HG03095 (cell line): Measurements from ENCODE around the gene ATG101.
A peak's percentile ranks its signal among the peaks of the same experiment; 100 is the strongest.

Experiments
- ATAC-seq: cut with Tn5 transposase; IDR thresholded peaks from one replicate; pipeline ENCODE4 v1.9.1; 2021; ENCODE audit warnings: moderate library complexity; ENCODE audit not compliant: unreplicated experiment

Gene ATG101

DNA sequence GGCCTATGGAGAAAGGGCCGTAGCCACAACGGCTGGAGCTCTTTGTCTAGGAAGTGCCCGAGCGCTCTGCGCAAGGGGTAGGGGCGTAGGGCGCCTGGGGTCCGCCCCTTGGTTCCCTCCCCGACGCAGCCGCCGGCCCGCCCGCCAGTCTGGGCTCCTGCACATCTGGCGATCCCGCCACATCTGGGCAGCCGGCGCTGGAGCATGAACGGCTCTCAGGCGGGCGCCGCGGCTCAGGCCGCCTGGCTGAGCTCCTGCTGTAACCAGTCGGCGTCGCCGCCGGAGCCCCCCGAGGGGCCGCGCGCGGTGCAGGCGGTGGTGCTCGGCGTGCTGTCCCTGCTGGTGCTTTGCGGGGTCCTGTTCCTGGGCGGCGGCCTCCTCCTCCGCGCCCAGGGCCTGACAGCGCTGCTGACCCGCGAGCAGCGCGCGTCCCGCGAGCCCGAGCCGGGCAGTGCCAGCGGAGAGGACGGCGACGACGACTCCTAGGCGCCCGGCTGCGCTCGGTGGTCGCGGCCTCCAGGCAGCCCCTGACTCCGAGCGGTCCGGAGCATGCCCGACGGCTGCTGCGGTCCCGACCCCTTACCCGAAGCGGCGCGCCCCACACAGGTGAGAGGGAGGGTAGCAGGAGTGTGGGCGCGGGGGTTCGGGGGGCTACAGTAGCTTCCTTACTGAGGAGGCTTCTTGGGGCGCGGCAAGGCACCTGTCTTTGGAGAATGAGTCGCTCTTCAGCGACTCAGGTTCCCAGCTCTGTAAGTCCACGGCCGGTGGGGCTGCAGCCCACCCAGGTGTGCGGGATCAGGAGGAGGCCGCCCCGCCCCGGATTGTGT is 10.0 kb downstream of the ATG101 start, which contains the start of gene SMIM41:
TSS of gene SMIM41 (plus strand) at position 129 of the 827 bp plus-strand sequence. CDS start at position 205, 76 bp downstream.
- ATAC-seq = no peak

DNA sequence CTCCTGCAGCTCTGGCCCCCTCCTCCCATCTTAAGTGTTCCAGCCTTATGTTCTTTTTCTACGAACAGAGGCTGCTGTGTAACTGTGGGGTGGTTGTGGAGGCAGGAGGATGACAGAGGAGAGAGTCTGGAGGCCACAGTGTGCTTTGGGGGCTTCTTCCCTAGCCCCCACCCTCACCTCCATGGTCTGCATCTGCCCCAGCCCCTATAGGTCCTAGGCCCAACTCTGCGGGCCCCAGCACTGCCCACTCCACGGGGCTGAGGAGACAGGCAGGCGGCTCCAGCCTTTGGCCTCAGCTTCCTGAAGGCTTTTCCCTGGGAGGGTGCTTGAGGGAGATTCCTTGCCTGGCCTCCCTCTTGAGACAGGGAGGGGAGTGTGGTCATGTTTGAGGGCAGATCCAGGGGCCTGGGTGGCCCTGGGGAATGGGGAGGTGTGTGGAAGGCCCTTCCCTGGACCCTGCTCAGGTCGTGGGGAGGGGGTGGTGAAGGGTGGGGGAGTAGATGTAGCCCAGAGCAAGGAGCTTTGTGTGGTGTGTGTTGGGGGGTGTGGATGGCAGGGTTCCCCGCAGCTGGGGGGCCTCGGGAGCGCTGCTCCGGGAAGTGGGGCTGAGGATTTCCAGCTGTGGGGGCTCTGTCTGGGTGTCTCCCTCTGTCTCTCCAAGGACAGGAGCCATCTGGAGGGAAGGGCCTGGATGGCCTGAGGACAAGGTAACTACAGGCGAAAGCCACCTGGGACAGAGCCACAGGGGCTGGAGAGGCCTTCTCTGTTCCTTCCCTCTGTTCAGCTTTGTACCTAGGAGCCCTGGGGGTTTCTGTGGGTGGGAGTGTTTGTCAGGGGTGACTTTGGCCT is 10.8 kb downstream of the ATG101 start:
- ATAC-seq = no peak

DNA sequence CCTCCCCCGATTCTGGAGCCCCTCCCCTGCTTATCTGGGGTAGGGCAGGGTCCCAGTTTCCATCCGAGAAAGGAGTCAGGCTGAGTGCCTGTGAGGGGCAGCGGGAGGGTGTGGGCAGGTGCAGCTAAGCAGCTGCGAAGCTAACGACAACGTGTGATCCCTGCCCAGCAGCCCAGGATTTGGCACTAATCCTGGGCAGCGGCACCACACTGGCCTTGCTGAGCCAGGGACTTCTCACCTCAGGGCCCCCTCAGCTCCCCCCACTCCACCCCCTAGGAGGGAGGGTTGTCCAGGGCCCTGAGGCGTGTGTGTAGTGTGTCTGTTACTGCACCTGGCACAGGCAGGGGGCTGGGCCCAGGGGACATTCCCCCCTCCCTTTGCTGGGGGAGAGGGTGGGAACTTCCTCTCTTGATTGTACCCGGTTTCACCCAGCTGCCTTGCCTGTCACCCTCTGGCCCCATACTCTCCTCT is 11.5 kb downstream of the ATG101 start:
- ATAC-seq = peak; percentile 51

DNA sequence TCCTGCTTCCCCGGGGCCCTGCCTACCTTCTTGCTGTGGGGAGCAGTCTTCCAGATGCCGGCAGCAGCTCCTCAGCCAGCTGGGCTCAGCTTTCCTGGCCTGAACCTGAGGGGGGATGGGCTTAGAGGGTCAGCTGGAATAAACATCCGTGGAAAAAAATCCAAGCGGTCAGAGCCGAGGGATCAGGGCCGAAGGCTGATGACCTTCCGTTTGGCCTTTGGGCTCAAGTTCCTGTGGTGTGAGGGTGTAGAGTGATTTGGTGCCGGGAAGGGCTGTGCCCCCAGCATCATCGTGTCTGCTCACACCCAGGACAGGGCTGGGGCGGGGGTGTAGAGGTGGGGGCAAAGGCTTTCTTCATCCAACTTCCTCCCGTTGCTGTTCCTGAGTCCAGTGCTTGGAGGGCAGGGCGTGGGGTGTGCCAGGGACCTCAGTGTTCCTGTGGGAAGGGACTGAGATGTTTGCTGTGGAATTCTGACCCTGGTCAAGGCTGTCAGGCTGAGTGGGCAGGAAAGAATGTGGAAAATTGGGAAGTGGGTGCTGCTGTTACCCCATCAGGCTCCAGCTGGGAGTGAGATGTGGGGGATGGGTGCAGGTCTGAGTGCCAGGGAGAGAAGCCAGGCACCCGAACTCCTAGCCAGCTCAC is 12.4 kb downstream of the ATG101 start:
- no peak for ATAC-seq

DNA sequence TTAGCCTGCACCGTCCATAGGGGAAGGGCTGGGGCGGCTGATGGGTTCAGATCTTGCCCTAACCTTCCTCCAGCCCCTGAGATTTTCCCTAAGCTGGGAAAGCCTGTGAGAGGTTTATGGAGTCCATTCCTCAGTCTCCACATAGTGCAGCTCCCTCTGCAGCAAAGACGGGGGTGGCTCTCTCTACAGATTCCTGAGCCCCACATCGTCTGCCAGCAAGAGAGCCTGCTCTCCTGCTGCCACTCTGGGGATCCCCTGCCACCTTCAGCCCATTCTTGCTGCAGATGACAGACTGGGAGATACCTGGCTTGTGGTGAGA is 12.8 kb downstream of the ATG101 start:
- ATAC-seq = no peak

DNA sequence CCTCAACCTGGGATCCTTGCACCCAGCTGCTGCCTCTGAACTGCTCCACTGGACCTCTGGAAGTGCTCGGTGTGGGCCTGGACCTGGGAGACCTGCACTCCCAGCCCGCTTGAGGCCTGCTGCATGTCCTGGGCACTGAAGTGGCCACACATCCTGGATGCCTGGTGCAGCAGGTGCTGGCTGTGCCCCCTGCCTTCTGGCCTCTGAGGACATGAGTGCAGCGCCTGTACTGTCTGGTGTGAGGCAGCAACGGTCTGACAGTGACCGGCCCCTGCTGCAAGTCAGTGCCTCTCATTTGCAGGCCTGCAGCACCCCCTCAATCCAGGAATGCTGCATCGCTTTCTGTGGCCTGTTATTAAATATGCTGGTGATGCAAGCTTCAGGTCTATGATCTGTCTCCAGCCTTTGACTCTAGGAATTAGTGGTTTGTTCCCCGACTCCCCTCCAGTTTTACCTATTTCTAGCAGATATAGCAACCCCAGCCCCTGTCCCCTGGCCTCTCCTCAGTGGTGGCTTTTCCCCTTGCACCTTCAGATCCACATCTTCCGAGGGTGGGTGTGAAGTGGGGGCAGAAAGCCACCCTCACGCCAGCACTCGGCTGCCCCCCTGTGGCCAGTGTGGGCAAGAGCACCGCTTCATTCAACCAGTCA is 13.3 kb downstream of the ATG101 start:
- no peak for ATAC-seq

DNA sequence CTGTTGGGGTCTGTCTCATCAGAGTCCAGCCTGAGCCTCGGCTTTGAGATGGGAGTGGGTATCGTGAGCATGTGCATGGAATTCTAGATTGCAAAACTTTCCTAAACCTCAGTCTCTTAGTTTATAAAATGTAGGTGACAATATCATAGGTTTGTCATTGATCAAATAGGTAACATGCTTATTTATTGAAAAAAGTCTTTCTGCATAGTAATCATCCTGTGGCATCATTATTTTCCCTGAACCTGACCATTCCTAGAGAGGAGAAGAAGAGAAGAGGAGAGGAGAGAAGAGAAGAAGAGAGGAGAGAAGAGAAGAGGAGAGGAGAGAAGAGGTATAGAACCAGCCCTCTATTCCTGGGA is 13.8 kb downstream of the ATG101 start:
- no peak for ATAC-seq

DNA sequence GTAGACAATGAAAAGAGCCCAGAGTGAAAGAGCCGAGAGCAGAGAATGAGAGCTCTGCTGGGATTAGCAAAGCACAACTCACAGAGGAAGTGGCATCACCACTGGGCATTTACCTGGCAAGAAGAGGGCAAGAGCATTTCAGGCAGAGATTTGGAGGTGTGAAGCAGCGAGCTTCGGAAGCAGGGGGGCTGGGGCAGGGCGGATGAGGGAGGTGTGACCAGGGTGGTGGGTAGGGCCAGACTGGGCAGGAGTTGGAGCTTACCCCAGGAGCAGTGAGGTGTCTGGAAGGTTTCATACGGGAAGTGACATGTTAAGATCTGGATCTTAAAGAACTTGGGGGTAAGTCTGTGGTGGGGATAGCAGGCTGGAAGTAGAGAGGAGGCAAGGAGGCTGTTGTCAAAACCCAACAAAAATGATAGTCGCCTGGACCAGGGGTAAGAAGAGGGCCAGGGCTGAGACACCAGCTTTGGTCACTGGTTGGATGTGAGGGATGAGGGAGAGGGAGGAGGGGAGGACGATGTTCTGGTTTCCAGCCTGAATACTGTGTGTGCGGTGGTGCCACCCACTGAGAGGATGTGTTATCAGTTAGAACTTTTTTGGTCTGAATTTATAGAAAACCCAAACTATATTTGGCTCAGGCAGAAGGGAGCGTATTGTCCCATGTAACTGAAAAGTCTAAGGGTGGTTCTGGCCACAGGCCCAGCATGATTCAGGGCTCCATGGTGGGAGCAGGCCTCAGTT is 14.9 kb downstream of the ATG101 start:
- no peak for ATAC-seq

DNA sequence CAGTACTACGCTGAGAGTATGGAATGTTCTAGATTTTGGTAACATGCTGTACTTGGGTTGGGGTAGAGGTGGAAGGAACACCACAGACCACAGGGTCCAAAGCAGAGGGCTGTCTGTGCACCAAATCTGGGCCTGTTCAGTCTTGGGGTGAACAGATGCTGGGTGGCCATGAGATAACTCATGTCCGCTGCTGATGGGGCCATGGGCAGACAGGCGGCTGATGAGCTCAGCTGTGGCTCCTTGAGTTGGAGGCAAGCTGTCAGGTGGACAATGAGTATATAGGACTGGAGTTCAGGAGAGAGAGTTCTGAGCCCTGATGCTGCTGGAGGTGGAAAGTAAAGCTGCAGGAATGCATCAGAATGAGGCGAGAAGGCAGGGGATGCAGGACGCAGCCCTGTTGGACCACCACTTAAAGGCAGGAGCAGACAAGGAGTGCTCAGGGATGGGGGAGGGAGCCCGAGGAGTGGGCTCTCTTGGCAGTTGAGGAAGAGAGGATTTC is 16.0 kb downstream of the ATG101 start:
- no peak for ATAC-seq

DNA sequence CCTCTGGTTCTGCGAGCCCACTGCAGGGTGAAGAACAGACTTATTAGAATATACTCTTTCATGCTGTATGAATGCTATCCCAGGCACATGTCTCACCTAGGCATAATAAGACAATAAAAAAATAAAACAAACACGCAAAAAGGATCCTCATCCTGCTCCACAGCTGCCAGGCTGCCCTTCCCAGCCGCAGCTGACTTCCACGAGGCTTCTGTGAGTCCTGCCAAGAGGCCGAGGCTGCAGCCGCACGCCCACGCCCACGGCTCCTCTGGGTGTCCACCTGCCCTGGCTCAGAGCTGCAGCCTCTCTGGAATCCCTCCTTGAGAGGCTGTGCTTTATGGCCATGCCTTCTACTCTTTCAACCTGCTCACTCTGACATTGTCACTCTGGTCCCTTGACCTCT is 16.6 kb downstream of the ATG101 start:
- no peak for ATAC-seq

DNA sequence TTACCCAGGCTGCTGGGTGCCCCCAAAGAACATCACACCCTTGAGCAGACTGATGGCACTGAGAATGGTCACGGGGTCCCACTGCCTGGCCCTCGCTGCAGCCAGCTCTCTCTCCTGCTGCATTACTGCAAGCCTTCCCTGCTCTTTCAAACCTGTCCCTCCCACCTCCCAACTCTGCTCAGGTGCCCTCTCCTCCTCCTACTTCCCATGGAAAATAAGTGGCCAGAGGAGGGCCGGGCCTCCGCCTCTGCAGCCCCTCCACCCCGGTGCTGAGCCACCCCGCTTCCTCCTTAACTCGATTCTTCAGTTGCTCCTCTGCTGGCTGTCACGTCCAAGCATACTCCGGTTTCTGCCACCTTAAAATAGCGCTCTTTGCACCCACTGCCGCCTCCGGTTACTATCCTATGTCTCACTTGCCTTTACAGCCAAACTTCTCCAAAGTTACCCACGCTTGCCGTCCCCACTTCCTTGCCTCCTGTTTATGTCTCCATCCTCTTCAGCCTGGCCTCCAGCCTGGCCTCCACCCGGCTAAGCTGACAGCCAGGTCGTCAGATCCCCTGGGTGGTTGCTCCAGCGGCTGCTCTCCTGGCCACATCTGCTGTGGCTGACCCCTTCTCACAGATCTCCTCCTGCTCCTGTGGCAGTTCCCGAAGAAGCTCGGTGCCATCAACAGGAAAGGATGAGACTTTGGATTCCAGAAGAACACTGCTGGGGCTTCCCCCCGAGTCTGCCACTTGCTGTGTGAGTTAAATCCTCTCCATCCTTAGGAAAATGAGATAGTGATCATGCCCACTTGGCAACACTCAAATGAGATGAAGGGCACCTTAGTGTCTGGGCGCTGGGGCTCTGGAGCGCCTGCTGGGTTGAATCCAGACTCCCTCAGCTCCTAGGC is 17.4 kb downstream of the ATG101 start:
- ATAC-seq = no peak

DNA sequence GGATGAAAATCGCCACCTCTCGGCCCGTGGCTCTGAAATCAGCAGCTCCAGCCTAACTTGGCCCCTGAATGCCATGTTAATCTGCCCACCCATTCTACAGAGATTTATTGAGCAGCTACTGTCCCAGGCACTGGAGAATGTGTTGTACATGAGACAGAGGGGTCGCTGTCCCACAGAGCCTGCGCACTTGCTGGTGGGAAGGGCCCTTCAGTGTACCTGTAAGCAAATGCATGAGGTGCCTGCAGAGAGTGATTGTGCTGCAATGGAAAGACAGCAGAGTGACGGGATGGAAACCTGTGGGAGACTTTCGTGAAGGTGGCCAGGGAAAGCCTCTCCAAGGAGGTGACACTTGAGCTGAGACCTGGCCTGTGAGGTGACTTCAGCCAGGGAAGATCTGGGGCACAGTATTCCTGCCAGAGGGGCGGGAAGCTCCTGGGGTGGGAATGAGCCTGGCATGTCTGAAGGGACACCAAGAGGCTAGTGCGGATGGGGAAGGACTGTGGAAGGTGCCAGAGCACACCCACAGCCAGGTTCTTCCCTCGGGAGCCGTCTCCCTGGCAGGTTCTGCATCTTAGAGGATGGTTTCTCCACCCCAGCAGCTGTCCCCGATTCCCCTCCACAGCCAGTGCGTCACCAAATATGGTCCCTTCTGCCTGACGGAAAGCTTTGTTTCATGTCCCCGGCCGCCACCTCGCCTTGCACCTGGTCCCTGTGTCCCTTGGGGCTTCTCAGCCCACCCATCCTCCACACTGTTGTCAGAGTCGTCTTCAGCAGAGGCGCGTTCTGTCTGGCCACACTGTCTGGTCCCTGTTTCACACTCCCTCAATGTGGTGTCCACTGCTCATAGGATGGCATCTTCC is 18.4 kb downstream of the ATG101 start:
- peak; percentile 82 for ATAC-seq

DNA sequence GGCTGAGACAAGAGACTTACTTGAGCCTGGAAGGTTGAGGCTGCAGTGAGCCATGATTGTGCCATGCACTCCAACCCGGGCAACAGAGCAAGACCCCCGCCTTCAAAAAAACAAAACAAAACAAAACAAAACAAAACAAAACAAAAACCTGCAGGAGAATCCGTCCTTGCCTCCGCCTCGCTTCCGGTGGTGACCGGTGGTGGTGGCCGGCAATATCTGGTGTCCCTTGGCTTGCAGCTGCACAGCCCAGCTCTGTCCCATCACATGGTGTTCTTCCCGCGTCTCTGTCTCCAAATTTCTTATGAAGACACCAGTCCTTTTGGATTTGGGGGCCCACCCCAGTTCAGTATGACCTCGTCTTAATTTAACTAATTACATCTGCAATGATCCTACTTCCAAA is 19.7 kb downstream of the ATG101 start:
- no peak for ATAC-seq

DNA sequence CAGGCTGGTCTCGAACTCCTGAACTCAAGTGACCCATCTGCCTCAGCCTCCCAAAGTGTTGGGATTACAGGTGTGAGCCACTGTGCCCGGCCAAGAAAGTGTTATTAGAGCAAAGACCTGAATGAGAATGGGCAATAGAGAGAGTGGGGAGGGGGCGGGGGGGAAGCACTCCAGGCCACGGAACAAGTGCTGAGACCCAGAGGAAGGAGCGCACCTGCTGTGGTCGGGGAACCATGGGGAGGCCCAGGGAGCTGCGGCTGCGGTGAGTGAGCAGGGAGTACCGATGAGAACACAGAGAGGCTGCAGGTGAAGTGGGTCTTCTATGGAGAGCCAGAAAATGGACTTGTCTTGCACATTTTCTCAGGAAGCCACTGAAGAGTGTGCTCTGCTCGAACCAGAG is 20.5 kb downstream of the ATG101 start:
- ATAC-seq = no peak

DNA sequence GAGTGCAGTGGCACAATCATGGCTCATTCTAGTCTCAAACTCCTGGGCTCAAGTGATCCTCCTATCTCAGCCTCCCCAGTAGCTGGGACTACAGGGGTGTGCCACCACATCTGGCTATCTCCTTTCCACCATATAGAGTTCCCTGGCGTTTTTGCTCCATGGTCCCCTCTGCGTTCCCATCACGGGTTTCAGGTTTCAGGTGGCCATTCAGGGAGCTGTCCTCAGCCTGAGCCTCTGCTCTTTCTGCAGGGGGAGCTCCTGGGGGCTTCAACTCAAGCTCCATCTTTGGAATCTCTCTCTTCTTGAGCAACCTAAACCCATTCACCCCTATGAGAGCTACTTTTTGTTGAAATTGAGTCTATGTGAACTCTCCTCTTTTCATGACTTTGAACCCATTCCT is 21.3 kb downstream of the ATG101 start:
- ATAC-seq = no peak

DNA sequence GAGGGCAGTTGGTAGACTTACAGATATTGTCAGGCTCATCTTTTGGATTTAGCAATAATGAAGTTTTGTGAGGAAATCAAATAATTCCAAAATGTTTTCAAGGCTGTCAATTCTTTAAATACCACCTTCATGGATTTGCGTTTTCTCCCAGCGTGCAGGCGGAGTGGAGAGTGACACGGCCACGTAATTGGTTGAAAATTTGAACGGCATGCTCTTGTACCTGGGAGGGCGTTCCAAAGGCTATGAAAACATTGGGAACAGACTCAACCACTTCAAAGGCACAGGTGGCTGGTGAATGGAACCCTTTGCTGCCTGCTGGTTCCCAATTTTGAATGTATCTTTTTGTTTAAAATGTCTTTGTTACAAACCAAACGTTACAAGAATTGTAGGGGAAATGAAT is 22.1 kb downstream of the ATG101 start:
- no peak for ATAC-seq

DNA sequence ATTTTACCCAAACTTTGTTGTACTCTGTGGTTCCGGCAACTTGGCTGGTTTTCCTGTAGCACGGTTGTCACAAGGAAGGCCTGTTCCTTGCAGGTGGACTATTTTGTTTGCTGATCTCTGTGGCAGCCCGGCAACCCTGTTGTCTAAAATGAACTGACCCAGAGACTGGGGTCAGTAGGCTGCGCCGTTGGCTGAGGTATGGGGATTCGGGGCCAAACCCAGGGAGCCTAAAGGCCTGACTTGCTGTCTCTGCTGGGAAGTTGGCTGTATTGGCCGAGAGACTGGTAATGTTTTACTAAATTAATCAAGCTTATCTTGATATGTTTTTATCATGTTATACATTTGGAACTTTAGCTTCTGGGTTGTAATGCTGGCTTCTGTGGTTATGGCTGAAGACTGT is 23.6 kb downstream of the ATG101 start:
- no peak for ATAC-seq

DNA sequence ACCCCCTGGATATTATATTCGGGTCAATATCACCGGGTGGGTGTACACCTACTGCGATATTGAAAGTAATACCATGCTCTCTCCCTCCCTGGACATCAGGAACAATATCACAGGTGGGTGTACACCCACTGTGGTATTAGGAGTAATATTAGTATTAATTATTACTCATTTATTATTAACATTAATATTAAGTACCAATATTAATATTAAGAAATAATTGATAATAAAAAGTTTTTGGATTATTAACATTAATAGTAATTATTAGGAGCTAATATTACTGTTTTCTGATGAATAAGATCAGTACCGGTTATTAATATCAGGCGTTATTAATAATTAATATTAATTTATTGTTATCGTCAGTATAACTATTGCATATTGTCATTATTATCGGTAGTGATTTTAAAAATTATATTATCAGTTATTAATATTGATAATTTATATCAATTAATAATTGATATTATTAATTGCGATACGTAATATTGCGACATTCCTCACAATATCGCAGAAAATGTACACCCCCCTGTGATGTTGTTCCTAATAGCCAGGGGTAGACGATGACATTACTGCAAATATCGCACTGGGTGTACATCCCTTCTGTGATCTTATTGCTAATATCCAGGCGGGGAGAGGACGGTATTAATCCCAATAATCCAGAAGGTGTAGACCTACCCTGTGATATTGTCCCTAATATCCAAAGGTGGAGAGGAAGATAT is 26.7 kb downstream of the ATG101 start:
- no peak for ATAC-seq
